HEK293 (cell line): ENCODE data around the gene LPIN1.

ENCODE experiments used
- CTCF ChIA-PET: fragments of 350-600 bp; formaldehyde crosslinking; extraction: SDS; loops from one replicate; lab custom pipeline; 2021; ENCODE audit warnings: antibody characterized with exemption; lab: Yijun Ruan, JAX
- POLR2A ChIA-PET: fragments of 300-600 bp; formaldehyde crosslinking; extraction: SDS; loops from one replicate; lab custom pipeline; 2020; ENCODE audit warnings: antibody characterized with exemption, inconsistent platforms; lab: Yijun Ruan, JAX
- H3K27ac ChIP-seq: fragments of 200-500 bp; sonication (Bioruptor generic); 2 replicates; pipeline ENCODE4 v1.5.1; 2014; ENCODE audit warnings: low read depth, low read length, control low read depth, inconsistent platforms; ENCODE audit errors: extremely low read depth
- H3K36me3 ChIP-seq, 2 experiments: fragments of 200-500 bp in 1 of 2; sonication (Bioruptor generic) in 1 of 2; 1 replicate in 1 of 2; 2 replicates in 1 of 2; pipeline ENCODE4 v1.5.1; 2014 to 2017; ENCODE audit warnings: inconsistent platforms in 2 of 2, low read length in 2 of 2; ENCODE audit not compliant: control insufficient read depth in 2 of 2, insufficient read depth in 1 of 2
- H3K4me1 ChIP-seq: fragments of 200-500 bp; sonication (Bioruptor generic); 2 replicates; pipeline ENCODE4 v1.5.1; 2014; ENCODE audit warnings: mild to moderate bottlenecking, low read length, inconsistent platforms; ENCODE audit not compliant: control insufficient read depth, insufficient read depth
- H3K4me3 ChIP-seq: 2 replicates; pipeline ENCODE4 v1.5.1; 2011; ENCODE audit warnings: low read depth, mild to moderate bottlenecking, control low read depth, low read length, moderate library complexity
- H3K9me3 ChIP-seq: fragments of 200-500 bp; sonication (Bioruptor generic); 2 replicates; pipeline ENCODE4 v1.5.1; 2014; ENCODE audit warnings: low read depth, low read length, inconsistent platforms; ENCODE audit not compliant: control insufficient read depth, insufficient read depth
- GLIS1 ChIP-seq: fragments of 450-650 bp; formaldehyde crosslinking; IDR thresholded peaks from 2 replicates; pipeline ENCODE4 v1.5.1; 2016; ENCODE audit warnings: missing biosample characterization, missing genetic modification characterization
- IKZF3 ChIP-seq: fragments of 450-650 bp; IDR thresholded peaks from 2 replicates; pipeline ENCODE4 v1.5.0; 2018; ENCODE audit warnings: missing biosample characterization, mild to moderate bottlenecking, missing genetic modification characterization, moderate library complexity
- MEIS1 ChIP-seq: sonication (generic); formaldehyde crosslinking; IDR thresholded peaks from 2 replicates; pipeline ENCODE4 v1.8.1; 2022; ENCODE audit warnings: missing genetic modification reagents, mild to moderate bottlenecking, borderline replicate concordance
- OVOL3 ChIP-seq: fragments of 450-650 bp; formaldehyde crosslinking; IDR thresholded peaks from 2 replicates; pipeline ENCODE4 v1.5.1; 2016; ENCODE audit warnings: missing biosample characterization, missing genetic modification characterization
- PBX3 ChIP-seq: sonication (generic); formaldehyde crosslinking; IDR thresholded peaks from 2 replicates; pipeline ENCODE4 v1.8.1; 2022; ENCODE audit warnings: mild to moderate bottlenecking, moderate library complexity, missing genetic modification reagents
- ZBTB17 ChIP-seq: fragments of 450-650 bp; formaldehyde crosslinking; IDR thresholded peaks from 2 replicates; pipeline ENCODE4 v1.5.1; 2016; ENCODE audit warnings: missing biosample characterization, missing genetic modification characterization
- ZBTB7A ChIP-seq: fragments of 450-650 bp; formaldehyde crosslinking; IDR thresholded peaks from 2 replicates; pipeline ENCODE4 v1.5.1; 2016; ENCODE audit warnings: low read depth, missing biosample characterization, missing genetic modification characterization
- ZFP37 ChIP-seq: fragments of 450-650 bp; formaldehyde crosslinking; IDR thresholded peaks from 2 replicates; pipeline ENCODE4 v1.5.1; 2016; ENCODE audit warnings: missing biosample characterization, missing genetic modification characterization
- ZNF146 ChIP-seq: fragments of 450-650 bp; formaldehyde crosslinking; IDR thresholded peaks from 2 replicates; pipeline ENCODE4 v1.5.1; 2016; ENCODE audit warnings: missing biosample characterization, missing genetic modification characterization
- ZNF175 ChIP-seq: fragments of 450-650 bp; formaldehyde crosslinking; IDR thresholded peaks from 2 replicates; pipeline ENCODE4 v1.5.1; 2016; ENCODE audit warnings: missing biosample characterization, missing genetic modification characterization
- ZNF266 ChIP-seq: fragments of 450-650 bp; formaldehyde crosslinking; IDR thresholded peaks from 2 replicates; pipeline ENCODE4 v1.5.1; 2016; ENCODE audit warnings: missing biosample characterization, missing genetic modification characterization, low read depth
- ZNF404 ChIP-seq: fragments of 450-650 bp; formaldehyde crosslinking; IDR thresholded peaks from 2 replicates; pipeline ENCODE4 v1.5.1; 2017; ENCODE audit warnings: missing biosample characterization, missing genetic modification characterization
- ZNF501 ChIP-seq: fragments of 450-650 bp; formaldehyde crosslinking; IDR thresholded peaks from 2 replicates; pipeline ENCODE4 v1.5.1; 2016; ENCODE audit warnings: missing biosample characterization, missing genetic modification characterization
- ZNF514 ChIP-seq: fragments of 450-650 bp; formaldehyde crosslinking; IDR thresholded peaks from 2 replicates; pipeline ENCODE4 v1.5.1; 2016; ENCODE audit warnings: missing biosample characterization, missing genetic modification characterization
- ZNF521 ChIP-seq: fragments of 450-650 bp; formaldehyde crosslinking; IDR thresholded peaks from 2 replicates; pipeline ENCODE4 v1.5.1; 2017; ENCODE audit warnings: missing biosample characterization, mild to moderate bottlenecking, missing genetic modification characterization
- ZNF544 ChIP-seq: fragments of 450-650 bp; formaldehyde crosslinking; IDR thresholded peaks from 2 replicates; pipeline ENCODE4 v1.5.0; 2017; ENCODE audit warnings: missing biosample characterization, missing genetic modification characterization
- ZNF626 ChIP-seq: fragments of 450-650 bp; sonication (Bioruptor Pico); formaldehyde crosslinking; IDR thresholded peaks from 2 replicates; pipeline ENCODE4 v1.5.1; 2018; ENCODE audit warnings: missing biosample characterization, missing genetic modification characterization, inconsistent platforms
- ZNF654 ChIP-seq: fragments of 450-650 bp; formaldehyde crosslinking; IDR thresholded peaks from 2 replicates; pipeline ENCODE4 v1.5.1; 2016; ENCODE audit warnings: low read depth, missing biosample characterization, missing genetic modification characterization
- ZNF707 ChIP-seq: fragments of 450-650 bp; formaldehyde crosslinking; IDR thresholded peaks from 2 replicates; pipeline ENCODE4 v1.5.1; 2016; ENCODE audit warnings: missing biosample characterization, missing genetic modification characterization
- ZNF830 ChIP-seq: fragments of 450-650 bp; IDR thresholded peaks from 2 replicates; pipeline ENCODE4 v1.5.0; 2018; ENCODE audit warnings: missing biosample characterization, missing genetic modification characterization, low read depth, mild to moderate bottlenecking, moderate library complexity
- TF ChIP-seq, protein P1 (sequence below): fragments of 450-650 bp; formaldehyde crosslinking; IDR thresholded peaks from 2 replicates; pipeline ENCODE4 v1.5.1; 2017; ENCODE audit warnings: missing biosample characterization, missing genetic modification characterization
- TF ChIP-seq, protein P2 (sequence below): IDR thresholded peaks from 2 replicates; pipeline ENCODE4 v1.6.1; 2011; ENCODE audit warnings: mild to moderate bottlenecking, low read depth, low read length, borderline replicate concordance
- TF ChIP-seq, protein P3 (sequence below): fragments of 450-650 bp; formaldehyde crosslinking; IDR thresholded peaks from 2 replicates; pipeline ENCODE4 v1.5.1; 2016; ENCODE audit warnings: missing biosample characterization, missing genetic modification characterization

LPIN1 gene

DNA sequence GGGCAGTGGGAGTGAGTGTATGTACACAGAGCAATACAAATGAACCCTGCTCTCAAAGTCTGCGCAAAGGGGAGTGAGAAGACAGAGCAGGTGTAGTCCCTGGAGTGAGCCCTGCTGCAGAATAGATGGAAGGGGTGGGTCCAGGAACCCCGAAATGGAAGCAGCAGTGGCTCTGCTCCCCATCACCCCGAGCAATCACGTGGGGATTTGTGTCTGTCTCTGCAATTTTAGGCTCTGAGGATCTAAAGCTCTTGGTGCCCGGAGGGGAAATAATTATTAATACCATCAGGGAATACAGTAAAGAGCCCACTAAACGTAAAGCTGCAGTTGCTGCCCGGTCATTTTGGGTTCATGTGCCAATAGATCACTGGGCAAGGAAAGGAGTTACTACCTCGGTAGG is 118.3 kb downstream of the LPIN1 start:
- no peaks in the 10 kb centered on the region for H3K9me3 ChIP-seq
- ChIA-PET CTCF (interaction anchor here (0.8 to 2.2 kb wide), 2 partner anchors 21 to 23 kb away, joined by 3 to 12 read pairs; no protein-coding TSS in a partner anchor), POLR2A (no interaction called here)
- H3K4me3 ChIP-seq, result no peak overlapping the region
- no peaks in the 10 kb centered on the region for H3K36me3 ChIP-seq
- no peak for TF ChIP-seq PBX3
- no peak for TF ChIP-seq OVOL3 (tag by site-specific recombination)
- no peak for TF ChIP-seq ZNF266 (tag by site-specific recombination)
- no peak for TF ChIP-seq ZFP37 (tag by site-specific recombination)
- no peak for TF ChIP-seq ZNF830 (tag by site-specific recombination)
- TF ChIP-seq ZBTB17 (tag by site-specific recombination), result no peak
- TF ChIP-seq ZNF521 (tag by site-specific recombination), result no peak
- TF ChIP-seq, protein P1, sequence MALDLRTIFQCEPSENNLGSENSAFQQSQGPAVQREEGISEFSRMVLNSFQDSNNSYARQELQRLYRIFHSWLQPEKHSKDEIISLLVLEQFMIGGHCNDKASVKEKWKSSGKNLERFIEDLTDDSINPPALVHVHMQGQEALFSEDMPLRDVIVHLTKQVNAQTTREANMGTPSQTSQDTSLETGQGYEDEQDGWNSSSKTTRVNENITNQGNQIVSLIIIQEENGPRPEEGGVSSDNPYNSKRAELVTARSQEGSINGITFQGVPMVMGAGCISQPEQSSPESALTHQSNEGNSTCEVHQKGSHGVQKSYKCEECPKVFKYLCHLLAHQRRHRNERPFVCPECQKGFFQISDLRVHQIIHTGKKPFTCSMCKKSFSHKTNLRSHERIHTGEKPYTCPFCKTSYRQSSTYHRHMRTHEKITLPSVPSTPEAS (tag by site-specific recombination), result no peak
- no peak for TF ChIP-seq ZNF404 (tag by site-specific recombination)
- no peak overlapping the region for H3K27ac ChIP-seq
- H3K4me1 ChIP-seq, result no peaks in the 10 kb centered on the region

GRCh38 chr2:11865378-11865777 is 118.9 kb downstream of the LPIN1 start:
- H3K27ac ChIP-seq, result no peak overlapping the region

More at GRCh38 chr2:11865378-11865777, 118.9 kb downstream of the LPIN1 start:
- ChIA-PET CTCF (interaction anchor here (2.2 kb wide), 1 partner anchor 23 kb away, joined by 12 read pairs; no protein-coding TSS in a partner anchor), POLR2A (no interaction called here)
- TF ChIP-seq, protein P2, sequence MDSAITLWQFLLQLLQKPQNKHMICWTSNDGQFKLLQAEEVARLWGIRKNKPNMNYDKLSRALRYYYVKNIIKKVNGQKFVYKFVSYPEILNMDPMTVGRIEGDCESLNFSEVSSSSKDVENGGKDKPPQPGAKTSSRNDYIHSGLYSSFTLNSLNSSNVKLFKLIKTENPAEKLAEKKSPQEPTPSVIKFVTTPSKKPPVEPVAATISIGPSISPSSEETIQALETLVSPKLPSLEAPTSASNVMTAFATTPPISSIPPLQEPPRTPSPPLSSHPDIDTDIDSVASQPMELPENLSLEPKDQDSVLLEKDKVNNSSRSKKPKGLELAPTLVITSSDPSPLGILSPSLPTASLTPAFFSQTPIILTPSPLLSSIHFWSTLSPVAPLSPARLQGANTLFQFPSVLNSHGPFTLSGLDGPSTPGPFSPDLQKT, result no peak
- TF ChIP-seq IKZF3 (tag by site-specific recombination), result no peak
- TF ChIP-seq ZNF544 (tag by site-specific recombination), result no peak
- no peak for TF ChIP-seq MEIS1 (CRISPR knock-in tag)
- TF ChIP-seq ZNF146, result no peak
- no peak for TF ChIP-seq ZNF175 (tag by site-specific recombination)
- TF ChIP-seq, protein P3, sequence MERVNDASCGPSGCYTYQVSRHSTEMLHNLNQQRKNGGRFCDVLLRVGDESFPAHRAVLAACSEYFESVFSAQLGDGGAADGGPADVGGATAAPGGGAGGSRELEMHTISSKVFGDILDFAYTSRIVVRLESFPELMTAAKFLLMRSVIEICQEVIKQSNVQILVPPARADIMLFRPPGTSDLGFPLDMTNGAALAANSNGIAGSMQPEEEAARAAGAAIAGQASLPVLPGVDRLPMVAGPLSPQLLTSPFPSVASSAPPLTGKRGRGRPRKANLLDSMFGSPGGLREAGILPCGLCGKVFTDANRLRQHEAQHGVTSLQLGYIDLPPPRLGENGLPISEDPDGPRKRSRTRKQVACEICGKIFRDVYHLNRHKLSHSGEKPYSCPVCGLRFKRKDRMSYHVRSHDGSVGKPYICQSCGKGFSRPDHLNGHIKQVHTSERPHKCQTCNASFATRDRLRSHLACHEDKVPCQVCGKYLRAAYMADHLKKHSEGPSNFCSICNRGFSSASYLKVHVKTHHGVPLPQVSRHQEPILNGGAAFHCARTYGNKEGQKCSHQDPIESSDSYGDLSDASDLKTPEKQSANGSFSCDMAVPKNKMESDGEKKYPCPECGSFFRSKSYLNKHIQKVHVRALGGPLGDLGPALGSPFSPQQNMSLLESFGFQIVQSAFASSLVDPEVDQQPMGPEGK, result no peak
- no peak for TF ChIP-seq ZNF626
- no peak for TF ChIP-seq ZNF654 (tag by site-specific recombination)
- no peak for TF ChIP-seq ZNF707 (tag by site-specific recombination)
- TF ChIP-seq ZBTB7A, result no peak
- no peak for TF ChIP-seq PBX3
- no peak for TF ChIP-seq ZNF501 (tag by site-specific recombination)
- TF ChIP-seq GLIS1 (tag by site-specific recombination), result no peak
- TF ChIP-seq ZNF514 (tag by site-specific recombination), result no peak
- no peak overlapping the region for H3K4me3 ChIP-seq
- no peaks in the 10 kb centered on the region for H3K36me3 ChIP-seq
- H3K9me3 ChIP-seq, result no peaks in the 10 kb centered on the region
- H3K4me1 ChIP-seq, result no peaks in the 10 kb centered on the region
